ENCODE data around the gene PCMTD2. TPM values are rescaled to one million over a fixed set of nuclear protein-coding genes. Genes with fewer than 3 reads are reported as not detected.
"Not testable (repeated sequence)": the region's sequence is repeated elsewhere in the genome, so short reads cannot be mapped to it uniquely, and the experiment has no call there.

The PCMTD2 gene
- polyA plus RNA-seq, 12 donors: 52.1 to 123 (median 80.1) TPM; not detected in 1

- no peak for DNase-seq
Observed at GRCh38 chr20:64280460-64280843, 24.9 kb downstream of the PCMTD2 start.

- DNase-seq: no peak
Observed at GRCh38 chr20:64283646-64284045, 28.1 kb downstream of the PCMTD2 start.

DNA sequence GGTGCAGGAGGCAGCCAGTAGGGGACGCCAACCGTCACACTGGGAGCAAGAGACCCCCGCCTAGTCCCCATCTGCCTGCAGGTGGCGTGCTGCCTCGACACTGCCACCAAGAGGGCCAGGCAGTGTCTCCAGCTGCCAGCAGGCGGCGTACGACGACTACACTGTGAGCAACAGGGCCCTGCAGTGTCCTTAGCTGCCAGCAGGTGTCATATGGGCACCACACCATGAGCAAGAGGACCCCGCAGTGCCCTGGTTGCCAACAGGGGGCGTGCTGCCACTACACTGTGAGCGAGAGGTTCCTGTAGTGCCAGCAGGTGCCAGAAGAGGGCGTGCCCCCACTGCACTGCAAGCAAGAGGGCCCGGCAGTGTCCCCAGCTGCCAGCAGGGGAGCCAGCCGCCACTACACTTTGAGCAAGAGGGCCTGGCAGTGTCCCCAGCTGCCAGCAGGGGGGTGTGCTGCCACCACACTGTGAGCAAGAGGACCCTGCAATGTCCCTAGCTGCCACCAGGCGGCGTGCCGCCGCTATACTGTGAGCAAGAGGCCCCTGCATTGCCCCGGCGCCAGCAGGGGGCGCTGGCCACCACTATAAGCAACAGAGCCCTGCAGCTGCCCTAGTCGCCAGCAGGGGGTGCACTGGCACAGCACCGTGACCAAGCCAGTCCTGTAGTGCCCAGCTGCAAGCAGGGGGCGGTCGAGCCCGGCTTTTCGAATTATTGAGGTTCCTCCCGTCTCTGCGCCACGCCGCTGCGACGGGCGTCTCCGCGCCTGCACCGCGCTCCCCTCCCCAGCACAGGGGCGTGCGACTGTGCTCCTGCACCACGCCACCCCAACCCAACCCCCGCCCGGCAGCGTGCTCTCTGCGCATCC, 30.3 kb downstream of the PCMTD2 start:
- DNase-seq: not testable (repeated sequence)

DNA sequence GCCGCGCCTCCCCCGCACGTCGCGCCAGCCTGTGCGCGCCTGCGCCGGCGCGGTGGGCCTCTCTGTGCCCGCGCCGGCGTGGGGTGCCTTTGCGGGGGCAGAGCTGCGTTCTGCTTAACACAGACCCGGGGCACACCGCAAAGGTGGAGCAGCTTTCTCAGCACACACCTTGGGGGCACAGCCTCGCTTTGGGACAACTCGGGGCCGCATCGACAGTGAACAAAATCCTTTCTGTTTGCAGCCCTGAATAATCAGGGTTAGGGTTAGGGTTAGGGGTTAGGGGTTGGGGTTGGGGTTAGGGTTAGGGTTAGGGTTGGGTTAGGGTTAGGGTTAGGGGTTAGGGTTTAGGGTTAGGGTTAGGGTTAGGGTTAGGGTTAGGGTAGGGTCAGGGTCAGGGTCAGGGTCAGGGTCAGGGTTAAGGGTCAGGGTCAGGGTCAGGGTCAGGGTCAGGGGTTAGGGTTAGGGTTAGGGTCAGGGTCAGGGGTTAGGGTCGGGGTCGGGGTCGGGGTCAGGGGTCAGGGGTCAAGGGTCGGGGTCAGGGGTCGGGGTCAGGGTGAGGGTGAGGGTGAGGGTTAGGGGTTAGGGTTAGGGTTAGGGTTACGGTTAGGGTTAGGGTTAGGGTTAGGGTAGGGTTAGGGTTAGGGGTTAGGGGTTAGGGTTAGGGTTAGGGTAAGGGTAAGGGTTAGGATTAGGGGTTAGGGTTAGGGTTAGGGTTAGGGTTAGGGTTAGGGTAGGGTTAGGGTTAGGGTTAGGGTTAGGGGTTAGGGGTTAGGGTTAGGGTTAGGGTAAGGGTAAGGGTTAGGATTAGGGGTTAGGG, 31.1 kb downstream of the PCMTD2 start:
- DNase-seq: not testable (repeated sequence)

- not testable (repeated sequence) for DNase-seq
Observed at GRCh38 chr20:64287264-64287590, 31.7 kb downstream of the PCMTD2 start.

GRCh38 chr20:64292167-64292566, 36.6 kb downstream of the PCMTD2 start:
- not testable (repeated sequence) for DNase-seq

- DNase-seq: not testable (repeated sequence)
Observed at GRCh38 chr20:64303086-64303485, 47.5 kb downstream of the PCMTD2 start.

GRCh38 chr20:64313761-64314160, 58.2 kb downstream of the PCMTD2 start:
- DNase-seq: not testable (repeated sequence)

GRCh38 chr20:64315381-64315780, 59.8 kb downstream of the PCMTD2 start:
- not testable (repeated sequence) for DNase-seq

- DNase-seq: not testable (repeated sequence)
Observed at GRCh38 chr20:64315884-64316283, 60.3 kb downstream of the PCMTD2 start.

GRCh38 chr20:64316415-64317083, 61.0 kb downstream of the PCMTD2 start:
- not testable (repeated sequence) for DNase-seq

GRCh38 chr20:64317331-64317730, 61.8 kb downstream of the PCMTD2 start:
- not testable (repeated sequence) for DNase-seq

- DNase-seq: not testable (repeated sequence)
Observed at GRCh38 chr20:64318056-64318455, 62.5 kb downstream of the PCMTD2 start.

- DNase-seq: not testable (repeated sequence)
Observed at GRCh38 chr20:64322031-64322789, 66.7 kb downstream of the PCMTD2 start.

Other genes with a start within 250 kb of the PCMTD2 start
- 1 to 10 TPM in 3 of 12 donors, under 1 TPM in 8, not detected in 1; 0.50 to 4.1 (median 0.78) TPM for gene C20orf204, start 219.6 kb upstream of the PCMTD2 start, polyA plus RNA-seq (ENCODE audit: insufficient read length in 12 of 12)
- gene SOX18, start 206.1 kb upstream of the PCMTD2 start, polyA plus RNA-seq (ENCODE audit: insufficient read length in 12 of 12): 10 to 100 TPM in 4 of 12 donors, 1 to 10 TPM in 7, not detected in 1; 5.8 to 19.3 (median 7.9) TPM
- gene TCEA2, start 192.6 kb upstream of the PCMTD2 start, polyA plus RNA-seq (ENCODE audit: insufficient read length in 12 of 12): 10 to 100 TPM in 11 of 12 donors, not detected in 1; 35.5 to 59.2 (median 42.4) TPM
- 10 to 100 TPM in 2 of 12 donors, 1 to 10 TPM in 9, not detected in 1; 3.9 to 19.6 (median 5.0) TPM for gene RGS19, start 176.2 kb upstream of the PCMTD2 start, polyA plus RNA-seq (ENCODE audit: insufficient read length in 12 of 12)
- gene OPRL1, start 175.7 kb upstream of the PCMTD2 start, polyA plus RNA-seq (ENCODE audit: insufficient read length in 12 of 12): 1 to 10 TPM in 5 of 12 donors, under 1 TPM in 5, not detected in 2; 0.82 to 1.5 (median 1.0) TPM
- gene LKAAEAR1, start 171.3 kb upstream of the PCMTD2 start, polyA plus RNA-seq (ENCODE audit: insufficient read length in 12 of 12): under 1 TPM in 4 of 12 donors, not detected in 8; 0.16 to 0.44 (median 0.25) TPM
- gene NPBWR2, start 148.2 kb upstream of the PCMTD2 start, polyA plus RNA-seq (ENCODE audit: insufficient read length in 12 of 12): not detected
- gene MYT1, start 91.3 kb upstream of the PCMTD2 start, polyA plus RNA-seq (ENCODE audit: insufficient read length in 12 of 12): under 1 TPM in 10 of 12 donors, not detected in 2; 0.04 to 0.32 (median 0.11) TPM